Measurements from ENCODE around the gene DYTN. TPM values are rescaled to one million over a fixed set of nuclear protein-coding genes. Genes with fewer than 3 reads are reported as not detected.

The DYTN gene
- polyA plus RNA-seq, 3 donors: not detected

GRCh38 chr2:206626108-206626507, 92.1 kb downstream of the DYTN start:
- Histone ChIP-seq H3K36me3 (replicated peaks in 1 of 2; ENCODE audit: control insufficient read depth in 1 of 2, insufficient read depth in 2 of 2, low read length in 2 of 2) (no peaks in the 10 kb centered on the region), H3K4me1 (ENCODE audit: control insufficient read depth in 1 of 2, insufficient read depth in 2 of 2, low read length in 2 of 2) (no peaks in the 10 kb centered on the region), H3K9me3 (replicated peaks in 1 of 2; ENCODE audit: control insufficient read depth in 1 of 2, insufficient read depth in 1 of 2, low read length in 2 of 2) (no peaks in the 10 kb centered on the region), H3K27me3 (ENCODE audit: control insufficient read depth in 2 of 2, insufficient read depth in 2 of 2, low read length in 2 of 2) (no peaks in the 10 kb centered on the region), H3K4me3 (replicated peaks in 1 of 3; ENCODE audit: low read depth in 2 of 3, low read length in 3 of 3) (no peak overlapping the region), H3K79me2 (ENCODE audit: insufficient read depth, low read length) (no peaks in the 10 kb centered on the region), H3K4me2 (replicated peaks; ENCODE audit: extremely low read depth, low read length, poor library complexity, severe bottlenecking) (no peak overlapping the region), H3K9ac (ENCODE audit: insufficient read depth, low read length, poor library complexity, severe bottlenecking) (no peak overlapping the region), H4K20me1 (ENCODE audit: insufficient read depth, low read length) (no peaks in the 10 kb centered on the region), H2AFZ (ENCODE audit: insufficient read depth, low read depth, low read length, poor library complexity, severe bottlenecking) (no peak overlapping the region), H3K27ac (ENCODE audit: low read depth in 1 of 2, low read length in 2 of 2) (no peak overlapping the region)
- Mint-ChIP-seq H3K9me3 (peaks cover 0 to 7% (median 0%) of the 10 kb centered on the region in 7 donors), H3K4me1 (no peaks in the 10 kb centered on the region), H3K27me3 (ENCODE audit: low read depth in 3 of 3) (peaks cover 0 to 2% (median 2%) of the 10 kb centered on the region in 3 donors), H3K4me3 (no peak overlapping the region), H3K36me3 (no peaks in the 10 kb centered on the region), H3K27ac (no peak overlapping the region)
- DNase-seq: no peak
- no peak for TF ChIP-seq CTCF (IDR thresholded peaks at IDR 0.05)
- intact Hi-C loops (cut with micrococcal nuclease): no loop called here
- no CpG with 5 or more reads among the region's 2 CpGs for WGBS (ENCODE audit: insufficient coverage)

GRCh38 chr2:206619011-206619410, 99.2 kb downstream of the DYTN start:
- no peaks in the 10 kb centered on the region for H3K4me1 Mint-ChIP-seq
- Histone ChIP-seq H3K4me2 (replicated peaks; ENCODE audit: extremely low read depth, low read length, poor library complexity, severe bottlenecking) (no peak overlapping the region), H3K27me3 (ENCODE audit: control insufficient read depth in 2 of 2, insufficient read depth in 2 of 2, low read length in 2 of 2) (no peaks in the 10 kb centered on the region), H3K4me3 (replicated peaks in 1 of 3; ENCODE audit: low read depth in 2 of 3, low read length in 3 of 3) (no peak overlapping the region), H3K4me1 (ENCODE audit: control insufficient read depth in 1 of 2, insufficient read depth in 2 of 2, low read length in 2 of 2) (no peaks in the 10 kb centered on the region), H3K9me3 (replicated peaks in 1 of 2; ENCODE audit: control insufficient read depth in 1 of 2, insufficient read depth in 1 of 2, low read length in 2 of 2) (no peaks in the 10 kb centered on the region), H3K27ac (ENCODE audit: low read depth in 1 of 2, low read length in 2 of 2) (no peak overlapping the region), H3K36me3 (replicated peaks in 1 of 2; ENCODE audit: control insufficient read depth in 1 of 2, insufficient read depth in 2 of 2, low read length in 2 of 2) (no peaks in the 10 kb centered on the region), H2AFZ (ENCODE audit: insufficient read depth, low read depth, low read length, poor library complexity, severe bottlenecking) (no peak overlapping the region), H4K20me1 (ENCODE audit: insufficient read depth, low read length) (no peaks in the 10 kb centered on the region), H3K79me2 (ENCODE audit: insufficient read depth, low read length) (no peaks in the 10 kb centered on the region), H3K9ac (ENCODE audit: insufficient read depth, low read length, poor library complexity, severe bottlenecking) (no peak overlapping the region)
- peaks cover 0 to 2% (median 2%) of the 10 kb centered on the region in 3 donors for H3K27me3 Mint-ChIP-seq (ENCODE audit: low read depth in 3 of 3)
- H3K36me3 Mint-ChIP-seq: no peaks in the 10 kb centered on the region
- WGBS (ENCODE audit: insufficient coverage): 100% methylated on average over 1 of the region's 3 CpGs
- TF ChIP-seq CTCF (IDR thresholded peaks at IDR 0.05): no peak
- H3K27ac Mint-ChIP-seq: no peak overlapping the region
- peaks cover 0 to 8% (median 0%) of the 10 kb centered on the region in 7 donors for H3K9me3 Mint-ChIP-seq
- H3K4me3 Mint-ChIP-seq: no peak overlapping the region
- intact Hi-C loops (cut with micrococcal nuclease): no loop called here
- no peak for DNase-seq
